ENCODE data around the gene ZNF235. TPM values are rescaled to one million over a fixed set of nuclear protein-coding genes. Genes with fewer than 3 reads are reported as not detected.
A peak's percentile ranks its signal among the peaks of the same experiment; 100 is the strongest.
"Not testable (repeated sequence)": the region's sequence is repeated elsewhere in the genome, so short reads cannot be mapped to it uniquely, and the experiment has no call there.

The ZNF235 gene
- total RNA-seq, 1 donor from 2014 or later: 4.7 TPM

GRCh38 chr19:44303320-44303719 lies 1.5 kb downstream of the ZNF235 start:
- Mint-ChIP-seq H3K27me3 (ENCODE audit: insufficient read depth) (no peaks in the 10 kb centered on the region), H3K36me3 (ENCODE audit: low read depth) (peaks cover 32% of the 10 kb centered on the region), H3K4me3 (peak overlapping the region; percentile 42), H3K4me1 (ENCODE audit: low read depth) (peaks cover 20% of the 10 kb centered on the region), H3K27ac (no peak overlapping the region), H3K9me3 (peaks cover 23% of the 10 kb centered on the region)
- intact Hi-C loops (cut with micrococcal nuclease): no loop called here
- no peak for DNase-seq (ENCODE audit: low spot score)

GRCh38 chr19:44284968-44285367 lies 19.9 kb downstream of the ZNF235 start:
- H3K36me3 Mint-ChIP-seq (ENCODE audit: low read depth): peaks cover 26% of the 10 kb centered on the region
- no peak overlapping the region for H3K4me3 Mint-ChIP-seq

GRCh38 chr19:44282846-44283245 lies 22.0 kb downstream of the ZNF235 start:
- DNase-seq (ENCODE audit: low spot score): no peak
- Mint-ChIP-seq H3K27ac (no peak overlapping the region), H3K9me3 (peaks cover 77% of the 10 kb centered on the region), H3K36me3 (ENCODE audit: low read depth) (peaks cover 6% of the 10 kb centered on the region), H3K4me1 (ENCODE audit: low read depth) (no peaks in the 10 kb centered on the region), H3K27me3 (ENCODE audit: insufficient read depth) (no peaks in the 10 kb centered on the region), H3K4me3 (no peak overlapping the region)
- intact Hi-C loops (cut with micrococcal nuclease): no loop called here

More at GRCh38 chr19:44284968-44285367, 19.9 kb downstream of the ZNF235 start:
- DNase-seq (ENCODE audit: low spot score): no peak
- Mint-ChIP-seq H3K27ac (no peak overlapping the region), H3K9me3 (peaks cover 79% of the 10 kb centered on the region), H3K27me3 (ENCODE audit: insufficient read depth) (no peaks in the 10 kb centered on the region), H3K4me1 (ENCODE audit: low read depth) (no peaks in the 10 kb centered on the region)
- intact Hi-C loops (cut with micrococcal nuclease): no loop called here

GRCh38 chr19:44280916-44281315 lies 23.9 kb downstream of the ZNF235 start:
- H3K36me3 Mint-ChIP-seq (ENCODE audit: low read depth): no peaks in the 10 kb centered on the region
- no peaks in the 10 kb centered on the region for H3K4me1 Mint-ChIP-seq (ENCODE audit: low read depth)
- intact Hi-C loops (cut with micrococcal nuclease): no loop called here
- H3K9me3 Mint-ChIP-seq: peaks cover 74% of the 10 kb centered on the region
- DNase-seq (ENCODE audit: low spot score): no peak
- no peaks in the 10 kb centered on the region for H3K27me3 Mint-ChIP-seq (ENCODE audit: insufficient read depth)
- no peak overlapping the region for H3K4me3 Mint-ChIP-seq
- H3K27ac Mint-ChIP-seq: no peak overlapping the region

GRCh38 chr19:44278181-44278690 lies 26.6 kb downstream of the ZNF235 start:
- H3K27ac Mint-ChIP-seq: no peak overlapping the region
- no peaks in the 10 kb centered on the region for H3K4me1 Mint-ChIP-seq (ENCODE audit: low read depth)
- peaks cover 71% of the 10 kb centered on the region for H3K9me3 Mint-ChIP-seq
- H3K27me3 Mint-ChIP-seq (ENCODE audit: insufficient read depth): no peaks in the 10 kb centered on the region
- H3K36me3 Mint-ChIP-seq (ENCODE audit: low read depth): no peaks in the 10 kb centered on the region
- no peak overlapping the region for H3K4me3 Mint-ChIP-seq
- intact Hi-C loops (cut with micrococcal nuclease): no loop called here
- no peak for DNase-seq (ENCODE audit: low spot score)

- Mint-ChIP-seq H3K36me3 (ENCODE audit: low read depth) (no peaks in the 10 kb centered on the region), H3K9me3 (peaks cover 73% of the 10 kb centered on the region)
These were observed 27.5 kb downstream of the ZNF235 start for GRCh38 chr19:44277331-44277730.

GRCh38 chr19:44260695-44261446 lies 44.0 kb downstream of the ZNF235 start:
- DNase-seq (ENCODE audit: low spot score): no peak
- Mint-ChIP-seq H3K27ac (no peak overlapping the region), H3K27me3 (ENCODE audit: insufficient read depth) (no peaks in the 10 kb centered on the region), H3K9me3 (peaks cover 74% of the 10 kb centered on the region), H3K36me3 (ENCODE audit: low read depth) (peaks cover 5% of the 10 kb centered on the region), H3K4me1 (ENCODE audit: low read depth) (peaks cover 9% of the 10 kb centered on the region), H3K4me3 (no peak overlapping the region)
- intact Hi-C loops (cut with micrococcal nuclease): no loop called here

More at GRCh38 chr19:44277331-44277730, 27.5 kb downstream of the ZNF235 start:
- no peak overlapping the region for H3K27ac Mint-ChIP-seq
- no peaks in the 10 kb centered on the region for H3K27me3 Mint-ChIP-seq (ENCODE audit: insufficient read depth)
- DNase-seq (ENCODE audit: low spot score): no peak
- no peak overlapping the region for H3K4me3 Mint-ChIP-seq
- intact Hi-C loops (cut with micrococcal nuclease): no loop called here
- H3K4me1 Mint-ChIP-seq (ENCODE audit: low read depth): no peaks in the 10 kb centered on the region

- Mint-ChIP-seq H3K27me3 (ENCODE audit: insufficient read depth) (no peaks in the 10 kb centered on the region), H3K4me1 (ENCODE audit: low read depth) (peaks cover 9% of the 10 kb centered on the region), H3K9me3 (peaks cover 79% of the 10 kb centered on the region), H3K36me3 (ENCODE audit: low read depth) (peaks cover 7% of the 10 kb centered on the region), H3K4me3 (peak overlapping the region; percentile 54), H3K27ac (no peak overlapping the region)
- no peak for DNase-seq (ENCODE audit: low spot score)
- intact Hi-C loops (cut with micrococcal nuclease): no loop called here
These were observed 44.5 kb downstream of the ZNF235 start for GRCh38 chr19:44260343-44260681.

GRCh38 chr19:44258835-44259413 lies 45.9 kb downstream of the ZNF235 start:
- Mint-ChIP-seq H3K27ac (no peak overlapping the region), H3K4me3 (no peak overlapping the region), H3K27me3 (ENCODE audit: insufficient read depth) (no peaks in the 10 kb centered on the region), H3K9me3 (peaks cover 82% of the 10 kb centered on the region), H3K36me3 (ENCODE audit: low read depth) (peaks cover 7% of the 10 kb centered on the region), H3K4me1 (ENCODE audit: low read depth) (peaks cover 9% of the 10 kb centered on the region)
- intact Hi-C loops (cut with micrococcal nuclease): no loop called here
- no peak for DNase-seq (ENCODE audit: low spot score)

- Mint-ChIP-seq H3K4me3 (no peak overlapping the region), H3K36me3 (ENCODE audit: low read depth) (peaks cover 7% of the 10 kb centered on the region), H3K4me1 (ENCODE audit: low read depth) (peaks cover 9% of the 10 kb centered on the region), H3K27ac (no peak overlapping the region), H3K9me3 (peaks cover 86% of the 10 kb centered on the region), H3K27me3 (ENCODE audit: insufficient read depth) (no peaks in the 10 kb centered on the region)
- no peak for DNase-seq (ENCODE audit: low spot score)
- intact Hi-C loops (cut with micrococcal nuclease): no loop called here
These were observed 46.7 kb downstream of the ZNF235 start for GRCh38 chr19:44258136-44258535.

- H3K27me3 Mint-ChIP-seq (ENCODE audit: insufficient read depth): no peaks in the 10 kb centered on the region
- peaks cover 92% of the 10 kb centered on the region for H3K9me3 Mint-ChIP-seq
- no peak overlapping the region for H3K4me3 Mint-ChIP-seq
- H3K4me1 Mint-ChIP-seq (ENCODE audit: low read depth): peaks cover 9% of the 10 kb centered on the region
- no peak overlapping the region for H3K27ac Mint-ChIP-seq
- peaks cover 11% of the 10 kb centered on the region for H3K36me3 Mint-ChIP-seq (ENCODE audit: low read depth)
- DNase-seq (ENCODE audit: low spot score): no peak
- intact Hi-C loops (cut with micrococcal nuclease): no loop called here
These were observed 49.0 kb downstream of the ZNF235 start for GRCh38 chr19:44255705-44256411.

GRCh38 chr19:44254496-44254895 lies 50.3 kb downstream of the ZNF235 start:
- DNase-seq (ENCODE audit: low spot score): no peak
- H3K9me3 Mint-ChIP-seq: peaks cover 93% of the 10 kb centered on the region
- no peaks in the 10 kb centered on the region for H3K27me3 Mint-ChIP-seq (ENCODE audit: insufficient read depth)
- H3K27ac Mint-ChIP-seq: no peak overlapping the region
- no peak overlapping the region for H3K4me3 Mint-ChIP-seq
- H3K36me3 Mint-ChIP-seq (ENCODE audit: low read depth): peaks cover 12% of the 10 kb centered on the region
- no peaks in the 10 kb centered on the region for H3K4me1 Mint-ChIP-seq (ENCODE audit: low read depth)
- intact Hi-C loops (cut with micrococcal nuclease): no loop called here

GRCh38 chr19:44253392-44253791 lies 51.4 kb downstream of the ZNF235 start:
- H3K27me3 Mint-ChIP-seq (ENCODE audit: insufficient read depth); DNase-seq (ENCODE audit: low spot score); H3K4me3 Mint-ChIP-seq; intact Hi-C loops (cut with micrococcal nuclease); H3K4me1 Mint-ChIP-seq (ENCODE audit: low read depth); H3K27ac Mint-ChIP-seq: not testable (repeated sequence)
- Mint-ChIP-seq H3K9me3 (peaks cover 94% of the 10 kb centered on the region), H3K36me3 (ENCODE audit: low read depth) (peaks cover 12% of the 10 kb centered on the region)
